ENCODE data around the gene HP1BP3.

HP1BP3 gene

DNA sequence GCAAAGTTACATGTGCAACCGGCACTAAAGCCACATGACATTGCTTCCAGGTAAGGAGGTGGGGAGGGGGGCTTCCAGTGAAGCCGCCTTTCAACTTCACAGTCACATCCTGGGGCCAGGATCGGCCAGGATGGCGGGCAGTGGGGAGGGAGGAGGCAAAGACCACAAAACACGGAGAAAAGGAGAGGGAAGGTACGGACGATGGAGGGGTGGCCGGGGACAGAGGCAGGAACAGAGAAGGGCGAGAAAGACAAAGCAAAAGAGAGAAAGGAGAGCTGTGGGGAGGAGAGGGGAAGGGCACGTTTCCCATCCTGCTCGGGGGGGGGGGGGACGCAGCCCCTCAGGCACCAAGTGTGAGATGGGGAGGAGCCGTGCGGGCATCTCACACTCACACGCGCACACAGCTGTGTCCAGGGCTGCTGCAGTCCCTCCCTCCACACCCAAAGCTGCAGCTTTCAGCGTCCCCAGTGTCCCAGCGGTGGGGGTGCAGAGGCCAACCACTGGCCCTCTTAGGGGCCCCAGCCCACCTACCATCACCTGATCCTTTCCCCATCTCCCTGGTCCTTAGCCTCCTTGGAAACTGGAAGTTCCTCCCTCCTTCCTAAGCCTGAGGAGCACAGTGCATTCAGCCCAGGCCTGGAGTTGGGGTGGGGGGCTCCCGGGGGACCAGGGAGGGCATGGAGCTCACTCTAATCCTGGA lies 57.0 kb downstream of the HP1BP3 start:
- DNase-seq (ENCODE audit: low spot score): no peak
- ChIA-PET POLR2A (ENCODE audit: low non-redundant PET) (no interaction called here), CTCF (interaction anchor here (0.6 kb wide), 1 partner anchor 9 kb away, joined by 3 read pairs; no protein-coding TSS in a partner anchor)
- TF ChIP-seq CTCF (conservative IDR thresholded peaks at IDR 0.05; ENCODE audit: low read depth): no peak
- H3K27ac ChIP-seq: peak overlapping the region; percentile 98

GRCh38 chr1:20729155-20729931 lies 57.8 kb downstream of the HP1BP3 start:
- no peak for DNase-seq (ENCODE audit: low spot score)
- peak overlapping the region; percentile 98 for H3K27ac ChIP-seq
- ChIA-PET POLR2A (ENCODE audit: low non-redundant PET) (no interaction called here), CTCF (no interaction called here)
- TF ChIP-seq CTCF (conservative IDR thresholded peaks at IDR 0.05; ENCODE audit: low read depth): no peak

DNA sequence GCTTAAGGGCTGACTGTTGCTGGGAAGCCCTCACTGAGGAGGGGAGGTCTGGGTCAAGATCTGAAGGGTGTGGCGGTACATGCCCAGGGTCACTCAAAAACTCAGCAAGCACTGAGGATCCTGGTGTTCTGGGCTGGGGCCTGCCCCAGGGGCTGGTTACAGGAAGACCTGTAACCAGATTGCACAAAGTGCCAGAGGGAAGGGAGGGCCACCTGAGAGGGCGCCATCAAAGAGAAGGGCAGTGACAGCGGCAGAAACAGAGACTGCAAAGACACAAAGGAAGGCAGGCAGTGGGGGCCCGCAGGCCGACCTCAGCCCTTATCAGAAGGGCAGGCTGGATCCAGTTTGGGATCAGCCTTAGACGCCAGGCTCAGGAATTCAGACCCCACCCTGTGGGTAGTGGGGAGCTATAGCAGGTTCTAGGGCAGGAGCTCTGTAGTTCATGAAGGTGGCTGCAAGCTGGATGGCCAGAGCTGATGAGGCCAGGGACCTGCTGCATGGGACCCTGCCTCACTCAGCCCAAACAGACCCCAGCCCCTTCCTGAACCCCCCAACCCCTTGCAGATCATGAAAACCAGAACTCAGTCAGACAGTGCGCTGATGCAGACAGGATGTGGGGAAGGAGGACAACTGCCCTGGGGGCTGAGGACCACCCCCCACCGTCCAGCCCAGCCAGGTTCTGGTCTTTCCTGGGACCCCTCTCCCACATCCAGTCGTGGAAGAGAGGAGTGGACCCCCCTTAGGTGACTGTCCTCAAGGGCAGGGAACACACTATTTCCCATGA lies 58.5 kb downstream of the HP1BP3 start:
- TF ChIP-seq CTCF (conservative IDR thresholded peaks at IDR 0.05; ENCODE audit: low read depth): no peak
- ChIA-PET POLR2A (ENCODE audit: low non-redundant PET) (no interaction called here), CTCF (no interaction called here)
- peak overlapping the region; percentile 98 for H3K27ac ChIP-seq
- no peak for DNase-seq (ENCODE audit: low spot score)

DNA sequence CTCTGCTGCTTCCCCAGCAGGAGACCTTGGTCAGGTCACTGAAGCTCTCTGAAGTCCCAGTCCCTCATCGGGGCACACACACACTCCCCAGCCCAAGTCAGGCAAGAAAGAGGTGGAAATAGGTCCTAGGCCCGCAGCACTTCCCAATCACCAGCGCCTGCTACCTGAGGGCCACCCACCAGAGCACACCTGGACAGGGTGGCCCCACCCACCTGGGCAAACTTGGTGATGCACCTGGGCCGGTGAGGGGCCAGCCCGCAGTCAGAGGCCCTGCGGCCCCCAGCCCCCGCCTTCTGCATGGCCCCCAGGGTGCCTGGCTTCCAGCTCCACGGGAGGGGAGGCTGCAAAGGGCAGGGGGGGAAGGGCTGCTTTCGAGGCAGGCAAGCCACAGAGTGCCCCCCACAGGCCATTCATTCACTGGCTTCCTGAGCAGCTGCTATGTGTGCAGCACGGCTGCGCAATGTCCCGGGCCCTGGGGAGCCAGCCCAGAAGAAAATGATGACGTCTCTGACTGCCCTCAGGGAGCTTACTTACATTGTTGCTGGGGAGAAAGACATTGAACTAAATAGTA lies 59.3 kb downstream of the HP1BP3 start:
- DNase-seq (ENCODE audit: low spot score): no peak
- ChIA-PET POLR2A (ENCODE audit: low non-redundant PET) (no interaction called here), CTCF (no interaction called here)

DNA sequence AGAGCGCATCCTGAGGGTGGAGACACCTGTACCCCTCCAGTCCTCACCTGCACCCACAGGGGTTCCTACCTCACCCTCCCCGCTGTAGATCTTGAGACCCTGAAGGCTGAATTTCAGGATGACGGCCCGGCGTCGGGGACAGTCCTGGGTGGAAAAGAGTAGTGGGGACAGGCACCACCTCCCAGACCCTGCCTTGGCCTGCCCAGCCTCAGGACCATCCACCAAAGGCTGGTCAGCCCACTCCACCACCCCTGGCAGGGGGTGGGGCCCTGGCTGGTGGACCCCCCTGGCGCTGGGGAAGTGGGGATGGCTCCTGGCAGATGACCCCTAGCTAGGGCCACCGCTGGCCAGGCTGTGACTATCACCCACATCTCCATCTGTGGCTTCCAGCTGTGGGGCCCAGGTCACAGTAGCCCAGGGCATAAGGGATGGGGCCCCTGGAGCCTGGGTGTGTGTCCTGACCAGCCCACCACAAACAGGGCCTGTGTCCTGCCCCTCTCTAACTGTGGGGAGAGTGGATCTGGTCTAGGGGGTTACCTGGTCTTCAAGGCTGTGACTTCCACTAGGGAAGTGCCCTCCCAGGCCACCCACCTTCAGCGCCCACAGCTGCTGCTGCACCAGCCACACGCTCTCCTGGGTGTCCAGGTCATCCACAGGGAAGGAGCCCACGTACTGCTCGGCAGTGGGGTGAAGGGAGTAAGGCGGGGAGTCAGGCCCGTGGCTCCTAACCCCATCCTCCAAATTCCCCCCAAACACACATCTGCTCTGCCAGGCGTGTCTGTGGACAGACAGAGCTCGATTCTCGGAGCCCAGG lies 60.0 kb downstream of the HP1BP3 start:
- H3K27ac ChIP-seq: peak overlapping the region; percentile 98
- DNase-seq (ENCODE audit: low spot score): no peak
- ChIA-PET CTCF (no interaction called here), POLR2A (ENCODE audit: low non-redundant PET) (no interaction called here)
- no peak for TF ChIP-seq CTCF (conservative IDR thresholded peaks at IDR 0.05; ENCODE audit: low read depth)

More for the DNA sequence above, 59.3 kb downstream of the HP1BP3 start:
- peak overlapping the region; percentile 98 for H3K27ac ChIP-seq
- no peak for TF ChIP-seq CTCF (conservative IDR thresholded peaks at IDR 0.05; ENCODE audit: low read depth)

Data from RWPE1 (cell line).